Measurements from ENCODE around the gene TPK1. TPM values are rescaled to one million over a fixed set of nuclear protein-coding genes. Genes with fewer than 3 reads are reported as not detected.

TPK1 gene
- total RNA-seq, 3 donors from 2014 or later (not counting 1 experiment from before 2014, with no cell fraction given) = 20.9 to 28.6 (median 25.3) TPM

GRCh38 chr7:144771927-144772326 lies 63.9 kb downstream of the TPK1 start:
- 93% methylated on average over 2 of the region's 2 CpGs for WGBS (ENCODE audit: insufficient coverage)
- no peaks in the 10 kb centered on the region for H3K36me3 Mint-ChIP-seq
- H3K27ac Mint-ChIP-seq = no peak overlapping the region
- H3K4me1 ChIP-seq (ENCODE audit: control insufficient read depth, insufficient read depth, low read length) = no peaks in the 10 kb centered on the region
- ATAC-seq = no peak
- H3K4me3 Mint-ChIP-seq = no peak overlapping the region
- DNase-seq = no peak
- no peak overlapping the region for H3K4me3 ChIP-seq (ENCODE audit: low read length)
- H3K4me1 Mint-ChIP-seq = peaks cover 15 to 16% of the 10 kb centered on the region in 2 donors
- TF ChIP-seq, protein P1, sequence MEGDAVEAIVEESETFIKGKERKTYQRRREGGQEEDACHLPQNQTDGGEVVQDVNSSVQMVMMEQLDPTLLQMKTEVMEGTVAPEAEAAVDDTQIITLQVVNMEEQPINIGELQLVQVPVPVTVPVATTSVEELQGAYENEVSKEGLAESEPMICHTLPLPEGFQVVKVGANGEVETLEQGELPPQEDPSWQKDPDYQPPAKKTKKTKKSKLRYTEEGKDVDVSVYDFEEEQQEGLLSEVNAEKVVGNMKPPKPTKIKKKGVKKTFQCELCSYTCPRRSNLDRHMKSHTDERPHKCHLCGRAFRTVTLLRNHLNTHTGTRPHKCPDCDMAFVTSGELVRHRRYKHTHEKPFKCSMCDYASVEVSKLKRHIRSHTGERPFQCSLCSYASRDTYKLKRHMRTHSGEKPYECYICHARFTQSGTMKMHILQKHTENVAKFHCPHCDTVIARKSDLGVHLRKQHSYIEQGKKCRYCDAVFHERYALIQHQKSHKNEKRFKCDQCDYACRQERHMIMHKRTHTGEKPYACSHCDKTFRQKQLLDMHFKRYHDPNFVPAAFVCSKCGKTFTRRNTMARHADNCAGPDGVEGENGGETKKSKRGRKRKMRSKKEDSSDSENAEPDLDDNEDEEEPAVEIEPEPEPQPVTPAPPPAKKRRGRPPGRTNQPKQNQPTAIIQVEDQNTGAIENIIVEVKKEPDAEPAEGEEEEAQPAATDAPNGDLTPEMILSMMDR (IDR thresholded peaks at IDR 0.05) = no peak
- H3K9me3 ChIP-seq (ENCODE audit: control insufficient read depth, insufficient read depth, low read length) = no peaks in the 10 kb centered on the region
- no peaks in the 10 kb centered on the region for H3K36me3 ChIP-seq (ENCODE audit: control insufficient read depth, insufficient read depth, low read length)
- no peaks in the 10 kb centered on the region for H3K27me3 Mint-ChIP-seq (ENCODE audit: low read depth in 2 of 2)
- H3K9me3 Mint-ChIP-seq = no peaks in the 10 kb centered on the region
- intact Hi-C loops (cut with micrococcal nuclease) = no loop called here
- H3K27me3 ChIP-seq (ENCODE audit: control insufficient read depth, insufficient read depth, low read length) = no peaks in the 10 kb centered on the region
- H3K27ac ChIP-seq (ENCODE audit: low read length) = no peak overlapping the region

GRCh38 chr7:144771174-144771573 lies 64.7 kb downstream of the TPK1 start:
- WGBS (ENCODE audit: insufficient coverage) = 14% methylated on average over 1 of the region's 2 CpGs
- no peak overlapping the region for H3K4me3 Mint-ChIP-seq
- Histone ChIP-seq H3K27ac (ENCODE audit: low read length) (no peak overlapping the region), H3K4me1 (ENCODE audit: control insufficient read depth, insufficient read depth, low read length) (no peaks in the 10 kb centered on the region), H3K36me3 (ENCODE audit: control insufficient read depth, insufficient read depth, low read length) (no peaks in the 10 kb centered on the region), H3K9me3 (ENCODE audit: control insufficient read depth, insufficient read depth, low read length) (no peaks in the 10 kb centered on the region), H3K4me3 (ENCODE audit: low read length) (no peak overlapping the region), H3K27me3 (ENCODE audit: control insufficient read depth, insufficient read depth, low read length) (no peaks in the 10 kb centered on the region)
- no peaks in the 10 kb centered on the region for H3K36me3 Mint-ChIP-seq
- no peak for ATAC-seq
- H3K9me3 Mint-ChIP-seq = no peaks in the 10 kb centered on the region
- intact Hi-C loops (cut with micrococcal nuclease) = no loop called here
- no peaks in the 10 kb centered on the region for H3K27me3 Mint-ChIP-seq (ENCODE audit: low read depth in 2 of 2)
- TF ChIP-seq, protein P1 (IDR thresholded peaks at IDR 0.05) = no peak
- H3K27ac Mint-ChIP-seq = no peak overlapping the region
- no peak for DNase-seq
- peaks cover 12 to 14% of the 10 kb centered on the region in 2 donors for H3K4me1 Mint-ChIP-seq

DNA sequence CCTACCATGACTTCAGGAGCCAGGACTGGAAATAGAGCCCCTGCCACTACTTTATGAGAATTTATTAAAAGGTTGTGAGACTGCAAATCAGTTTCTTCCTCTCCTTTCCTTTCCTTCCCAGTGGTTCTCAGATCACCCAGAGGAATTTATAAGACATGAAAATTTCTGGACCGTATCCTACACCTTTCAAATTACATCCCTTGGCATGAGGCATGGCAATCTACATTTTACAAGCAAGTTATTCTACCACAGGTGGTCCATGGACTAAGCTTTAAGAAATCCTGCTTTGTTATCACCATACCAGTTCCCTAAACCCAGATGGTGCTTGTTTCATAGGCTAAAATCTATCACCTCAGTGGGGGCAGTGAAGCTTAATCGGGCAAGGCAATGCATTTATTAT lies 66.5 kb downstream of the TPK1 start:
- WGBS (ENCODE audit: insufficient coverage) = 100% methylated on average over 2 of the region's 2 CpGs
- DNase-seq (no peak), ATAC-seq (no peak)
- no peak overlapping the region for H3K27ac ChIP-seq (ENCODE audit: low read length)
- Mint-ChIP-seq H3K4me3 (no peak overlapping the region), H3K27me3 (ENCODE audit: low read depth in 2 of 2) (no peaks in the 10 kb centered on the region), H3K4me1 (peaks cover 5 to 7% of the 10 kb centered on the region in 2 donors), H3K27ac (no peak overlapping the region), H3K9me3 (no peaks in the 10 kb centered on the region), H3K36me3 (no peaks in the 10 kb centered on the region)
- no peaks in the 10 kb centered on the region for H3K27me3 ChIP-seq (ENCODE audit: control insufficient read depth, insufficient read depth, low read length)
- H3K4me1 ChIP-seq (ENCODE audit: control insufficient read depth, insufficient read depth, low read length) = no peaks in the 10 kb centered on the region
- intact Hi-C loops (cut with micrococcal nuclease) = no loop called here
- H3K9me3 ChIP-seq (ENCODE audit: control insufficient read depth, insufficient read depth, low read length) = no peaks in the 10 kb centered on the region
- TF ChIP-seq, protein P1 (IDR thresholded peaks at IDR 0.05) = no peak
- H3K36me3 ChIP-seq (ENCODE audit: control insufficient read depth, insufficient read depth, low read length) = no peaks in the 10 kb centered on the region
- no peak overlapping the region for H3K4me3 ChIP-seq (ENCODE audit: low read length)

DNA sequence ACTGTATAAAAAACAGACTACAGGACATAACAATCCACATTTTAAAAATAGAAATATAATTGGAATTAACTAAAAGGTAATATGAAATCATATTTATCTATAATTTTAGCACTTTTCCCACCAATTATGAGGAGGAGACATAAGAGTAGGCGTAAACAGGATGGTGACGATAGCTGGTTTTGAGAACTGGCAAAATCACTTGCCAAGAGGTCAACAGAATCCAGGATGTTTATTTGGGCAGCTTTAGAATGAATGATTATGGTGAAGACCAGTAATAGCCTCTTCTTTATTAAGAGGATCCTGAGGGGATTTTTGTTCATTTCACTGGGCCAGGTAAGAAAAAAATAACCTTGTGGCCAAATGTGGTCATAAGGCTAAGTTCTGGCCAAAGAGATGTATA lies 67.2 kb downstream of the TPK1 start:
- TF ChIP-seq, protein P1 (IDR thresholded peaks at IDR 0.05) = no peak
- intact Hi-C loops (cut with micrococcal nuclease) = no loop called here
- H3K27me3 ChIP-seq (ENCODE audit: control insufficient read depth, insufficient read depth, low read length) = no peaks in the 10 kb centered on the region
- DNase-seq (no peak), ATAC-seq (no peak)
- no peak overlapping the region for H3K4me3 ChIP-seq (ENCODE audit: low read length)
- Mint-ChIP-seq H3K9me3 (no peaks in the 10 kb centered on the region), H3K4me1 (peaks cover 5 to 7% of the 10 kb centered on the region in 2 donors), H3K27me3 (ENCODE audit: low read depth in 2 of 2) (no peaks in the 10 kb centered on the region), H3K36me3 (no peaks in the 10 kb centered on the region), H3K27ac (no peak overlapping the region), H3K4me3 (no peak overlapping the region)
- no peaks in the 10 kb centered on the region for H3K9me3 ChIP-seq (ENCODE audit: control insufficient read depth, insufficient read depth, low read length)
- WGBS (ENCODE audit: insufficient coverage) = 100% methylated on average over 2 of the region's 2 CpGs
- H3K4me1 ChIP-seq (ENCODE audit: control insufficient read depth, insufficient read depth, low read length) = no peaks in the 10 kb centered on the region
- H3K27ac ChIP-seq (ENCODE audit: low read length) = no peak overlapping the region
- no peaks in the 10 kb centered on the region for H3K36me3 ChIP-seq (ENCODE audit: control insufficient read depth, insufficient read depth, low read length)
